HepG2 (cell line): ENCODE results near the gene GPR65. TPM values are rescaled to one million over a fixed set of nuclear protein-coding genes. Genes with fewer than 3 reads are reported as not detected.

Source experiments
- ATAC-seq: fragments of 200-7000 bp; cut with Tn5 transposase; 3 replicates; pipeline ENCODE4 v1.9.1; 2020; ENCODE audit warnings: mild to moderate bottlenecking, moderate library complexity
- BruUV-seq: library from RNA; stranded (reverse); fragments of 400-500 nt; replicated peaks from 2 replicates; lab custom pipeline; 2021; lab: Mats Ljungman, UMichigan
- CTCF ChIA-PET: fragments of 300-600 bp; formaldehyde crosslinking; extraction: SDS; loops from one replicate; lab custom pipeline; 2021; ENCODE audit warnings: low total read pairs, inconsistent platforms, low intra/inter-chr PET ratio; lab: Yijun Ruan, JAX
- POLR2A ChIA-PET: fragments of 350-600 bp; sonication (Branson Sonifier 250); formaldehyde crosslinking; loops from one replicate; lab custom pipeline; 2020; ENCODE audit warnings: antibody characterized with exemption, inconsistent platforms; lab: Yijun Ruan, JAX
- DNase-seq: peaks from one replicate; pipeline ENCODE4 v3.0.0-alpha.2; 2015; ENCODE audit warnings: low spot score
- FAIRE-seq: peaks from 3 replicates; lab custom pipeline; 2011; peaks lifted over from hg19 to GRCh38; lab: Jason Lieb, UNC
- H2AFZ ChIP-seq: one replicate; pipeline ENCODE4 v1.6.1; 2011; ENCODE audit warnings: low read length, inconsistent platforms
- H3K27ac ChIP-seq: fragments of 300-600 bp; 3 replicates; pipeline ENCODE4 v1.8.0; 2011; ENCODE audit warnings: mixed run types, mild to moderate bottlenecking, mixed read lengths, low read length, inconsistent platforms; ENCODE audit not compliant: insufficient read depth; ENCODE audit errors: extremely low read length
- H3K27me3 ChIP-seq, 2 experiments: fragments of 200-600 bp in 1 of 2; 2 replicates in 1 of 2; 3 replicates in 1 of 2; pipeline versions ENCODE4 v1.6.0 to v1.8.0; 2011; ENCODE audit warnings: low read length in 2 of 2, mild to moderate bottlenecking in 2 of 2, moderate library complexity in 2 of 2, inconsistent platforms in 1 of 2; ENCODE audit not compliant: insufficient read depth in 2 of 2, control insufficient read depth in 1 of 2
- H3K36me3 ChIP-seq, 2 experiments: fragments of 200-600 bp in 1 of 2; replicated peaks in 1 of 2; 2 replicates in 1 of 2; 3 replicates in 1 of 2; pipeline versions ENCODE4 v1.5.1 to v1.8.0; 2011; ENCODE audit warnings: low read length in 2 of 2, inconsistent platforms in 1 of 2; ENCODE audit not compliant: insufficient read depth in 2 of 2, control insufficient read depth in 1 of 2
- H3K4me1 ChIP-seq: 2 replicates; pipeline ENCODE4 v1.5.1; 2012; ENCODE audit warnings: low read length, inconsistent platforms; ENCODE audit not compliant: insufficient read depth
- H3K4me2 ChIP-seq: 2 replicates; pipeline ENCODE4 v1.6.0; 2011; ENCODE audit warnings: low read depth, low read length, inconsistent platforms
- H3K4me3 ChIP-seq, 3 experiments: fragments of 200-600 bp in 1 of 3; sonication (generic), shearing (Covaris generic) in 1 of 3; replicated peaks in 1 of 3; 2 replicates each; pipeline ENCODE4 v1.5.1; 2011 to 2016; ENCODE audit warnings: low read length in 3 of 3, inconsistent platforms in 2 of 3, low read depth in 2 of 3, mild to moderate bottlenecking in 2 of 3, control low read depth in 1 of 3, mixed read lengths in 1 of 3; ENCODE audit not compliant: insufficient read depth in 1 of 3
- H3K79me2 ChIP-seq: one replicate; pipeline ENCODE4 v1.6.1; 2011; ENCODE audit warnings: low read length, inconsistent platforms; ENCODE audit not compliant: insufficient read depth
- H3K9ac ChIP-seq: 2 replicates; pipeline ENCODE4 v1.6.0; 2011; ENCODE audit warnings: mild to moderate bottlenecking, low read depth, low read length, inconsistent platforms; ENCODE audit not compliant: insufficient read depth
- H3K9me3 ChIP-seq: 2 replicates; pipeline ENCODE4 v1.5.1; 2012; ENCODE audit warnings: mild to moderate bottlenecking, low read length
- H4K20me1 ChIP-seq: 2 replicates; pipeline ENCODE4 v1.6.0; 2011; ENCODE audit warnings: inconsistent platforms, mild to moderate bottlenecking, low read length, moderate library complexity; ENCODE audit not compliant: insufficient read depth
- ASH2L ChIP-seq: fragments of 300-600, 200-600 bp; sonication (generic); IDR thresholded peaks from 2 replicates; pipeline ENCODE4 v1.7.0; 2017; ENCODE audit warnings: low read depth, mild to moderate bottlenecking, moderate library complexity, mixed read lengths, low read length; ENCODE audit not compliant: insufficient read length
- GATAD2A ChIP-seq: IDR thresholded peaks from 2 replicates; pipeline ENCODE4 v1.6.1; 2016
- HCFC1 ChIP-seq: fragments of 150-350 bp; IDR thresholded peaks from 2 replicates; pipeline ENCODE4 v1.6.1; 2014; ENCODE audit warnings: low read depth, low read length
- NBN ChIP-seq: fragments of 450-650 bp; conservative IDR thresholded peaks from 2 replicates; pipeline ENCODE4 v1.6.1; 2017
- PAXIP1 ChIP-seq: sonication (generic); formaldehyde crosslinking; conservative IDR thresholded peaks from 2 replicates; pipeline ENCODE4 v1.4.0; 2020; ENCODE audit warnings: mild to moderate bottlenecking, missing genetic modification reagents, moderate library complexity
- WGBS: methylation state at CpG from one replicate; pipeline ENCODE4 v1.1.6; 2017; ENCODE audit warnings: low lambda C conversion rate; 5-methylcytosine and 5-hydroxymethylcytosine counted together
- in situ Hi-C: cut with HindIII; loops from 2 replicates; pipeline ENCODE4 v1.10.0; 2017; ENCODE audit warnings: low pct_unique_long_range_greater_than_20kb; ENCODE audit not compliant: extremely low pct_ligation_motif_present
- intact Hi-C: fragments of 100-400 bp; cut with micrococcal nuclease; formaldehyde crosslinking; loops from one replicate; pipeline ENCODE4 v1.10.0; 2022; ENCODE audit not compliant: unreplicated experiment
- polyA plus RNA-seq, 8 experiments: library from polyadenylated mRNA; depleted of rRNA in 3 of 8; stranded (reverse) in 7 of 8; unstranded in 1 of 8; fragments of >200 nt; fragmentation: Illumina TruSeq in 4 of 8; extraction: Trizol in 4 of 8; gene quantifications; 2 replicates each; pipeline versions ENCODE4 v1.2.1 to v1.2.3, GENCODE V29; 2011 to 2016; ENCODE audit warnings: low read depth in 4 of 8, missing spikeins in 1 of 8, mixed read lengths in 1 of 8; ENCODE audit not compliant: insufficient read depth in 1 of 8
- total RNA-seq, 5 experiments: library from RNA; depleted of rRNA; stranded (reverse); fragments of >200 nt; fragmentation: Illumina TruSeq; extraction: Trizol; gene quantifications; 2 replicates each; pipeline ENCODE4 v1.2.3, GENCODE V29; 2016; ENCODE audit warnings: low read depth in 1 of 5
- TF ChIP-seq, protein P1 (sequence below): IDR thresholded peaks from 2 replicates; pipeline ENCODE4 v1.4.0; 2020; ENCODE audit warnings: mild to moderate bottlenecking, missing genetic modification reagents

The GPR65 gene
- total and polyA plus RNA-seq, 2 of the 13 experiments (the other 11 are each of a cell fraction or from before 2014, with no cell fraction given): not detected

DNA sequence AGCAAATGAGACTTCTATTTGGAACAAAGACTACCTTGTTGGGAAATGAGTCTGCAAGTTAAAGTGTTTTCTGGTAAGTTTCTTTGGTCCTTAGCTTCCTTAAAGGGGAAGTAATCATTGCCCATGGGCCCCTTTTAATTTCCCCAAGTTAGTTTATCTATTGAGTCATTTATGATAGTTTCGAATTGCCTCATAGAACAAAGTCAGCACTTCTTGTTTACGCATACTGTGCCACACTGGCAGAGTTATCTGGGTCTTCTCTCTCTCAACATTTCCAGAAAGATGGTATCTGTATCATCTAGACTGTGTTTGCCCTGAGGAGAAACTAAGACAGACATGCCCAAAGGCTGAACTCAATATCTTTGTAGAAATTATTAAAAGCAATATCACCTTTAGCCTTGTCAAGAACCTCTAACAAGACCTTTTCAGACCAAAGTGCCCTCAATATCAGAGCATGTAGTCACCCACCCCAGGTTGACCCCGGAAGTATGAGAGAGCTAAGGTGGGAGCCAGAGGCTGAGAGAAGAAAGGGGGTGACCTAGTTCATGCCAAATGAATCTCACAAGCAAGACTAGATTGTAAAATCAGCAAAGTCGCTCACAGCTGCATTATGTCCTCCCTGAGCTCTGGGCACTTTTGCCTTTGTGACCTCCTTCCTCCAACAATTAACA lies 40.0 kb downstream of the GPR65 start (continued):
- TF ChIP-seq, protein P1, sequence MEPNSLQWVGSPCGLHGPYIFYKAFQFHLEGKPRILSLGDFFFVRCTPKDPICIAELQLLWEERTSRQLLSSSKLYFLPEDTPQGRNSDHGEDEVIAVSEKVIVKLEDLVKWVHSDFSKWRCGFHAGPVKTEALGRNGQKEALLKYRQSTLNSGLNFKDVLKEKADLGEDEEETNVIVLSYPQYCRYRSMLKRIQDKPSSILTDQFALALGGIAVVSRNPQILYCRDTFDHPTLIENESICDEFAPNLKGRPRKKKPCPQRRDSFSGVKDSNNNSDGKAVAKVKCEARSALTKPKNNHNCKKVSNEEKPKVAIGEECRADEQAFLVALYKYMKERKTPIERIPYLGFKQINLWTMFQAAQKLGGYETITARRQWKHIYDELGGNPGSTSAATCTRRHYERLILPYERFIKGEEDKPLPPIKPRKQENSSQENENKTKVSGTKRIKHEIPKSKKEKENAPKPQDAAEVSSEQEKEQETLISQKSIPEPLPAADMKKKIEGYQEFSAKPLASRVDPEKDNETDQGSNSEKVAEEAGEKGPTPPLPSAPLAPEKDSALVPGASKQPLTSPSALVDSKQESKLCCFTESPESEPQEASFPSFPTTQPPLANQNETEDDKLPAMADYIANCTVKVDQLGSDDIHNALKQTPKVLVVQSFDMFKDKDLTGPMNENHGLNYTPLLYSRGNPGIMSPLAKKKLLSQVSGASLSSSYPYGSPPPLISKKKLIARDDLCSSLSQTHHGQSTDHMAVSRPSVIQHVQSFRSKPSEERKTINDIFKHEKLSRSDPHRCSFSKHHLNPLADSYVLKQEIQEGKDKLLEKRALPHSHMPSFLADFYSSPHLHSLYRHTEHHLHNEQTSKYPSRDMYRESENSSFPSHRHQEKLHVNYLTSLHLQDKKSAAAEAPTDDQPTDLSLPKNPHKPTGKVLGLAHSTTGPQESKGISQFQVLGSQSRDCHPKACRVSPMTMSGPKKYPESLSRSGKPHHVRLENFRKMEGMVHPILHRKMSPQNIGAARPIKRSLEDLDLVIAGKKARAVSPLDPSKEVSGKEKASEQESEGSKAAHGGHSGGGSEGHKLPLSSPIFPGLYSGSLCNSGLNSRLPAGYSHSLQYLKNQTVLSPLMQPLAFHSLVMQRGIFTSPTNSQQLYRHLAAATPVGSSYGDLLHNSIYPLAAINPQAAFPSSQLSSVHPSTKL (CRISPR knock-in tag): peak; percentile 24; the same call in 1 of the 2 replicates
- TF ChIP-seq GATAD2A (CRISPR knock-in tag): peak; percentile 41; the same call in 1 of the 2 replicates

- H3K4me3 ChIP-seq: no peak overlapping the region
- CTCF ChIA-PET: no interaction called here
- no peak for ATAC-seq
- H2AFZ ChIP-seq: no peak overlapping the region
- no TSS peak for BruUV-seq
- H3K4me1 ChIP-seq: peaks cover 57% of the 10 kb centered on the region
- peak overlapping the region; percentile 89 for H3K27ac ChIP-seq
- H3K27me3 ChIP-seq: no peaks in the 10 kb centered on the region
- H3K9ac ChIP-seq: no peak overlapping the region
- POLR2A ChIA-PET: no interaction called here
- H4K20me1 ChIP-seq: no peaks in the 10 kb centered on the region
- intact Hi-C loops (no loop called here), in situ Hi-C loops (no loop called here)
- TF ChIP-seq HCFC1 (no peak), NBN (no peak), PAXIP1 (no peak), ASH2L (no peak)
- H3K9me3 ChIP-seq: no peaks in the 10 kb centered on the region
- FAIRE-seq: no peak
- H3K79me2 ChIP-seq: peaks cover 30% of the 10 kb centered on the region
- H3K36me3 ChIP-seq: peaks cover 20 to 33% of the 10 kb centered on the region in 2 experiments
- no peak overlapping the region; the same call in 1 of the 2 replicates for H3K4me2 ChIP-seq
- DNase-seq: no peak
- 97% methylated on average over 3 of the region's 3 CpGs for WGBS
Measured at GRCh38 chr14:88045705-88046104, 40.8 kb downstream of the GPR65 start.
